Neutrophil (primary cell): ENCODE results near the gene UBE2G2.

Source experiments
- H3K27ac ChIP-seq: fragments of 200-600 bp; sonication (generic); 2 replicates; pipeline ENCODE4 v1.5.1; 2016; ENCODE audit warnings: mild to moderate bottlenecking, moderate library complexity
- H3K27me3 ChIP-seq: fragments of 200-600 bp; sonication (generic); 2 replicates; pipeline ENCODE4 v1.6.0; 2016; ENCODE audit warnings: mild to moderate bottlenecking
- H3K36me3 ChIP-seq: fragments of 200-600 bp; sonication (generic); 2 replicates; pipeline ENCODE4 v1.5.1; 2017
- H3K4me1 ChIP-seq, 2 experiments: fragments of 200-600 bp in 1 of 2; sonication (generic) in 1 of 2; 1 replicate in 1 of 2; 2 replicates in 1 of 2; pipeline versions ENCODE4 v1.5.1 to v1.6.1; 2013 to 2016; ENCODE audit warnings: low read depth in 1 of 2, low read length in 1 of 2, mild to moderate bottlenecking in 1 of 2, moderate library complexity in 1 of 2; ENCODE audit not compliant: control insufficient read depth in 1 of 2, insufficient read depth in 1 of 2
- H3K4me3 ChIP-seq, 2 experiments: fragments of 200-600 bp in 1 of 2; sonication (generic) in 1 of 2; 1 replicate in 1 of 2; 2 replicates in 1 of 2; pipeline ENCODE4 v1.5.1; 2013 to 2016; ENCODE audit warnings: low read depth in 1 of 2, low read length in 1 of 2, mild to moderate bottlenecking in 1 of 2, moderate library complexity in 1 of 2
- H3K9me3 ChIP-seq: fragments of 200-600 bp; sonication (generic); 2 replicates; pipeline ENCODE4 v1.5.1; 2016
- TF ChIP-seq, protein P1 (sequence below): fragments of 200-600 bp; sonication (generic); IDR thresholded peaks from 2 replicates; pipeline ENCODE4 v1.5.1; 2016; ENCODE audit warnings: antibody characterized with exemption

UBE2G2 gene

GRCh38 chr21:44728716-44729115 lies 72.9 kb downstream of the UBE2G2 start:
- Histone ChIP-seq H3K9me3 (no peaks in the 10 kb centered on the region), H3K4me1 (no peaks in the 10 kb centered on the region), H3K36me3 (no peaks in the 10 kb centered on the region), H3K4me3 (no peak overlapping the region), H3K27me3 (peaks cover 42% of the 10 kb centered on the region), H3K27ac (no peak overlapping the region)
- TF ChIP-seq, protein P1, sequence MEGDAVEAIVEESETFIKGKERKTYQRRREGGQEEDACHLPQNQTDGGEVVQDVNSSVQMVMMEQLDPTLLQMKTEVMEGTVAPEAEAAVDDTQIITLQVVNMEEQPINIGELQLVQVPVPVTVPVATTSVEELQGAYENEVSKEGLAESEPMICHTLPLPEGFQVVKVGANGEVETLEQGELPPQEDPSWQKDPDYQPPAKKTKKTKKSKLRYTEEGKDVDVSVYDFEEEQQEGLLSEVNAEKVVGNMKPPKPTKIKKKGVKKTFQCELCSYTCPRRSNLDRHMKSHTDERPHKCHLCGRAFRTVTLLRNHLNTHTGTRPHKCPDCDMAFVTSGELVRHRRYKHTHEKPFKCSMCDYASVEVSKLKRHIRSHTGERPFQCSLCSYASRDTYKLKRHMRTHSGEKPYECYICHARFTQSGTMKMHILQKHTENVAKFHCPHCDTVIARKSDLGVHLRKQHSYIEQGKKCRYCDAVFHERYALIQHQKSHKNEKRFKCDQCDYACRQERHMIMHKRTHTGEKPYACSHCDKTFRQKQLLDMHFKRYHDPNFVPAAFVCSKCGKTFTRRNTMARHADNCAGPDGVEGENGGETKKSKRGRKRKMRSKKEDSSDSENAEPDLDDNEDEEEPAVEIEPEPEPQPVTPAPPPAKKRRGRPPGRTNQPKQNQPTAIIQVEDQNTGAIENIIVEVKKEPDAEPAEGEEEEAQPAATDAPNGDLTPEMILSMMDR: no peak

GRCh38 chr21:44727757-44728156 lies 73.9 kb downstream of the UBE2G2 start:
- Histone ChIP-seq H3K4me1 (no peaks in the 10 kb centered on the region), H3K9me3 (no peaks in the 10 kb centered on the region), H3K27ac (no peak overlapping the region), H3K27me3 (peaks cover 51% of the 10 kb centered on the region), H3K4me3 (no peak overlapping the region), H3K36me3 (no peaks in the 10 kb centered on the region)
- TF ChIP-seq, protein P1: no peak

- Histone ChIP-seq H3K27me3 (peaks cover 56% of the 10 kb centered on the region), H3K27ac (no peak overlapping the region), H3K36me3 (no peaks in the 10 kb centered on the region), H3K4me1 (no peaks in the 10 kb centered on the region), H3K4me3 (no peak overlapping the region), H3K9me3 (no peaks in the 10 kb centered on the region)
- TF ChIP-seq, protein P1: no peak
Observed at GRCh38 chr21:44727321-44727720, 74.3 kb downstream of the UBE2G2 start.

DNA sequence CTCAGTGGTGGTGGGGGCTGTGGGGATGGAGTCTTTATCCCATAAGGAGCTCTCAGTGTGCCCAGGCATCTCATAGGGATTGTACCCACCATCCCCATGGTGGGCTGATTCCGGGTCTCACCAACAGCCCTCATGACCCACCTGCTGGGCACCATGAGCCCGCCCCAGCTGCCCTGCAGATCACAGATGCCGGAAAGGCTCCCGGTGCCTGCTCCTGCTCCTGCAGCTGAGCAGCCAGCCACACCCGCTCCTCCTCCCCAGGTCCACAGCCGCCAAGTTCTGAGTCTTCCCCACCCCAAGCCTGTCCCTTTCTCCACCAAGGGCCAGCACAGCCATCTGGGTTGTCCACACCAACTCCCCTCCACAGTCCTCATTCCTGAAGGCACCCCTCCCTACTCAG lies 74.8 kb downstream of the UBE2G2 start:
- H3K9me3 ChIP-seq: no peaks in the 10 kb centered on the region
- TF ChIP-seq, protein P1: no peak
- H3K27me3 ChIP-seq: peaks cover 61% of the 10 kb centered on the region
- no peaks in the 10 kb centered on the region for H3K36me3 ChIP-seq
- H3K4me1 ChIP-seq: no peaks in the 10 kb centered on the region
- H3K4me3 ChIP-seq: no peak overlapping the region
- H3K27ac ChIP-seq: no peak overlapping the region

GRCh38 chr21:44724926-44725325 lies 76.7 kb downstream of the UBE2G2 start:
- H3K9me3 ChIP-seq: no peaks in the 10 kb centered on the region
- peaks cover 80% of the 10 kb centered on the region for H3K27me3 ChIP-seq
- H3K27ac ChIP-seq: no peak overlapping the region
- H3K36me3 ChIP-seq: no peaks in the 10 kb centered on the region
- H3K4me3 ChIP-seq: no peak overlapping the region
- TF ChIP-seq, protein P1: no peak
- no peaks in the 10 kb centered on the region for H3K4me1 ChIP-seq

DNA sequence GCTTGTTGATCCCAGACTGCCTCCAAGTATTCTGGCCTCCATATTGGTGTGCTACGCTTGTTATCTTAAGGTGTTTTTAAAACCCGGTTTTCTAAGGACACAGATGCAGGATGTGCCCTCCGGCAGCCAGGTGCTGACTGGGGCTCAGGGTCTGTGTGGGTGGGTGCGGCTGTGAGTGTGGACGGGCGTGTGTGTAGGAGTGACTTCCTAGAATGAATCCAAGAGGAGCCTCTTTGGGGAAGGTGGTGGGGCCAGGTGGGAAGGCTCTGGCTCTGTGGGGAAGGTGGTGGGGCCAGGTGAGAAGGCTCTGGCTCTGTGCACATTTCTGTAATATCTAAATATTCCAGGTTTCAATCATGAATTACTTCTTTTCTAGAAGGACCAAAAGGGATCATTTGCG lies 77.4 kb downstream of the UBE2G2 start:
- H3K27ac ChIP-seq: no peak overlapping the region
- peaks cover 87% of the 10 kb centered on the region for H3K27me3 ChIP-seq
- H3K36me3 ChIP-seq: no peaks in the 10 kb centered on the region
- H3K9me3 ChIP-seq: no peaks in the 10 kb centered on the region
- no peaks in the 10 kb centered on the region for H3K4me1 ChIP-seq
- TF ChIP-seq, protein P1: no peak
- H3K4me3 ChIP-seq: no peak overlapping the region
